Calu3 (cell line): ENCODE data around the gene IQCH. TPM values are rescaled to one million over a fixed set of nuclear protein-coding genes. Genes with fewer than 3 reads are reported as not detected.

ENCODE experiments used
- BruUV-seq: library from RNA; stranded (reverse); fragments of 400-500 nt; replicated peaks from 2 replicates; lab custom pipeline; 2021; lab: Mats Ljungman, UMichigan
- CTCF ChIA-PET: fragments of 300-600 bp; sonication (Branson Sonifier 250); formaldehyde crosslinking; loops from one replicate; lab custom pipeline; 2022; ENCODE audit warnings: antibody characterized with exemption; lab: Charles Lee
- DNase-seq: peaks from one replicate; pipeline ENCODE4 v3.0.0; 2022
- H3K27ac Mint-ChIP-seq: one replicate; pipeline ENCODE4 v1.8.0; 2022; ENCODE audit warnings: mixed read lengths; ENCODE audit not compliant: unreplicated experiment
- H3K27me3 Mint-ChIP-seq: one replicate; pipeline ENCODE4 v1.8.0; 2022; ENCODE audit warnings: mixed read lengths; ENCODE audit not compliant: unreplicated experiment
- H3K36me3 Mint-ChIP-seq: one replicate; pipeline ENCODE4 v1.8.0; 2022; ENCODE audit warnings: mild to moderate bottlenecking, moderate library complexity, mixed read lengths; ENCODE audit not compliant: insufficient read depth, unreplicated experiment
- H3K4me1 Mint-ChIP-seq: one replicate; pipeline ENCODE4 v1.8.0; 2022; ENCODE audit warnings: mild to moderate bottlenecking, low read depth, mixed read lengths; ENCODE audit not compliant: unreplicated experiment
- H3K4me3 Mint-ChIP-seq: one replicate; pipeline ENCODE4 v1.8.0; 2022; ENCODE audit warnings: mild to moderate bottlenecking, low read depth, moderate library complexity, mixed read lengths; ENCODE audit not compliant: unreplicated experiment
- H3K9me3 Mint-ChIP-seq: one replicate; pipeline ENCODE4 v1.8.0; 2022; ENCODE audit warnings: low read depth, mixed read lengths; ENCODE audit not compliant: unreplicated experiment
- CTCF ChIP-seq: fragments of 200-600 bp; IDR thresholded peaks from one replicate; pipeline ENCODE4 v1.8.0; 2022; ENCODE audit warnings: antibody characterized with exemption; ENCODE audit not compliant: unreplicated experiment
- intact Hi-C: fragments of 100-400 bp; cut with micrococcal nuclease; formaldehyde crosslinking; loops from one replicate; pipeline ENCODE4 v1.10.0; 2022; ENCODE audit not compliant: unreplicated experiment
- total RNA-seq: library from RNA; stranded (reverse); gene quantifications from 2 replicates; pipeline ENCODE4 v1.2.3, GENCODE V29; 2022

Gene IQCH
- total RNA-seq, 1 experiment from 2014 or later = 5.5 TPM

GRCh38 chr15:67413770-67414390 is 159.3 kb downstream of the IQCH start:
- CTCF ChIA-PET = interaction anchor here (0.5 to 1.0 kb wide), 3 partner anchors 11 to 263 kb away, joined by 3 to 4 read pairs (median 3); no protein-coding TSS in a partner anchor
- no TSS peak for BruUV-seq
- TF ChIP-seq CTCF = no peak
- Mint-ChIP-seq H3K9me3 (no peaks in the 10 kb centered on the region), H3K4me3 (no peak overlapping the region), H3K36me3 (peaks cover 6% of the 10 kb centered on the region), H3K27me3 (no peaks in the 10 kb centered on the region), H3K27ac (peak overlapping the region; percentile 53), H3K4me1 (peaks cover 21% of the 10 kb centered on the region)
- intact Hi-C loops = no loop called here
- DNase-seq = peak; percentile 40

- no peaks in the 10 kb centered on the region for H3K9me3 Mint-ChIP-seq
These were observed 160.6 kb downstream of the IQCH start for GRCh38 chr15:67415181-67415580.

GRCh38 chr15:67416891-67417290 is 162.3 kb downstream of the IQCH start:
- intact Hi-C loops = no loop called here
- no TSS peak for BruUV-seq
- CTCF ChIA-PET = no interaction called here
- no peak for DNase-seq
- peaks cover 6% of the 10 kb centered on the region for H3K36me3 Mint-ChIP-seq
- H3K27ac Mint-ChIP-seq = no peak overlapping the region
- no peaks in the 10 kb centered on the region for H3K27me3 Mint-ChIP-seq
- H3K4me3 Mint-ChIP-seq = no peak overlapping the region
- H3K9me3 Mint-ChIP-seq = no peaks in the 10 kb centered on the region
- H3K4me1 Mint-ChIP-seq = peaks cover 21% of the 10 kb centered on the region
- no peak for TF ChIP-seq CTCF

More at GRCh38 chr15:67415181-67415580, 160.6 kb downstream of the IQCH start:
- TF ChIP-seq CTCF = no peak
- H3K27me3 Mint-ChIP-seq = no peaks in the 10 kb centered on the region
- CTCF ChIA-PET = interaction anchor here (0.6 kb wide), 1 partner anchor 40 kb away, joined by 5 read pairs; no protein-coding TSS in a partner anchor
- no TSS peak for BruUV-seq
- peaks cover 6% of the 10 kb centered on the region for H3K36me3 Mint-ChIP-seq
- no peak for DNase-seq
- intact Hi-C loops = no loop called here
- H3K27ac Mint-ChIP-seq = no peak overlapping the region
- H3K4me3 Mint-ChIP-seq = no peak overlapping the region
- peaks cover 21% of the 10 kb centered on the region for H3K4me1 Mint-ChIP-seq

GRCh38 chr15:67419705-67420104 is 165.1 kb downstream of the IQCH start:
- no peaks in the 10 kb centered on the region for H3K27me3 Mint-ChIP-seq
- no peaks in the 10 kb centered on the region for H3K9me3 Mint-ChIP-seq
- peaks cover 4% of the 10 kb centered on the region for H3K4me1 Mint-ChIP-seq
- H3K4me3 Mint-ChIP-seq = no peak overlapping the region
- H3K36me3 Mint-ChIP-seq = no peaks in the 10 kb centered on the region
- no peak overlapping the region for H3K27ac Mint-ChIP-seq
- no peak for TF ChIP-seq CTCF
- DNase-seq = no peak
- intact Hi-C loops = no loop called here
- CTCF ChIA-PET = no interaction called here
- BruUV-seq = no TSS peak
